ENCODE measurements around the gene NSUN6.

- TF ChIP-seq, protein P1, sequence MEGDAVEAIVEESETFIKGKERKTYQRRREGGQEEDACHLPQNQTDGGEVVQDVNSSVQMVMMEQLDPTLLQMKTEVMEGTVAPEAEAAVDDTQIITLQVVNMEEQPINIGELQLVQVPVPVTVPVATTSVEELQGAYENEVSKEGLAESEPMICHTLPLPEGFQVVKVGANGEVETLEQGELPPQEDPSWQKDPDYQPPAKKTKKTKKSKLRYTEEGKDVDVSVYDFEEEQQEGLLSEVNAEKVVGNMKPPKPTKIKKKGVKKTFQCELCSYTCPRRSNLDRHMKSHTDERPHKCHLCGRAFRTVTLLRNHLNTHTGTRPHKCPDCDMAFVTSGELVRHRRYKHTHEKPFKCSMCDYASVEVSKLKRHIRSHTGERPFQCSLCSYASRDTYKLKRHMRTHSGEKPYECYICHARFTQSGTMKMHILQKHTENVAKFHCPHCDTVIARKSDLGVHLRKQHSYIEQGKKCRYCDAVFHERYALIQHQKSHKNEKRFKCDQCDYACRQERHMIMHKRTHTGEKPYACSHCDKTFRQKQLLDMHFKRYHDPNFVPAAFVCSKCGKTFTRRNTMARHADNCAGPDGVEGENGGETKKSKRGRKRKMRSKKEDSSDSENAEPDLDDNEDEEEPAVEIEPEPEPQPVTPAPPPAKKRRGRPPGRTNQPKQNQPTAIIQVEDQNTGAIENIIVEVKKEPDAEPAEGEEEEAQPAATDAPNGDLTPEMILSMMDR (conservative IDR thresholded peaks at IDR 0.05 in 1 of 2, IDR thresholded peaks at IDR 0.05 in 1 of 2; ENCODE audit: low read depth in 1 of 2, low read length in 2 of 2), result peak in 1 of 2 donors; percentile 17
- no peak for TF ChIP-seq EZH2 (IDR thresholded peaks at IDR 0.05; ENCODE audit: low read length, missing control alignments)
These were observed 35.0 kb downstream of the NSUN6 start for GRCh38 chr10:18616337-18616736.

Measured in fibroblast of lung (primary cell).